Peyer's patch (tissue), 4 donors: ENCODE measurements around the gene HSF4. TPM values are rescaled to one million over a fixed set of nuclear protein-coding genes. Genes with fewer than 3 reads are reported as not detected.

Experiments
- DNase-seq, 3 donors: peaks; one replicate each; pipeline ENCODE4 v3.0.0-alpha.2; 2017 to 2019
- H3K27ac ChIP-seq, 4 donors: fragments of 200-600 bp; sonication (generic); one replicate each; pipeline ENCODE4 v1.5.1; 2016 to 2019
- H3K27me3 ChIP-seq, 2 donors: fragments of 200-600 bp; sonication (generic); one replicate each; pipeline ENCODE4 v1.5.1; 2019
- H3K36me3 ChIP-seq, 3 donors: fragments of 200-600 bp; sonication (generic); one replicate each; pipeline ENCODE4 v1.5.1; 2016 to 2019
- H3K4me1 ChIP-seq, 4 donors: fragments of 200-600 bp; sonication (generic); one replicate each; pipeline ENCODE4 v1.5.1; 2016 to 2019
- H3K4me3 ChIP-seq, 4 donors: fragments of 200-600 bp; sonication (generic); 1 replicate in 3 of 4; 2 replicates in 1 of 4; pipeline ENCODE4 v1.5.1; 2016 to 2019; ENCODE audit warnings: mild to moderate bottlenecking in 1 of 4
- H3K9me3 ChIP-seq, 4 donors: fragments of 200-600 bp; sonication (generic); one replicate each; pipeline ENCODE4 v1.5.1; 2016 to 2019; ENCODE audit warnings: mild to moderate bottlenecking in 1 of 4
- CTCF ChIP-seq, 6 experiments: fragments of 450-650 bp in 4 of 6; fragments of 200-600 bp in 2 of 6; sonication (generic) in 1 of 6; IDR thresholded peaks; one replicate each; pipeline ENCODE4 v1.5.1; 2017 to 2019; ENCODE audit warnings: antibody characterized with exemption in 6 of 6, mild to moderate bottlenecking in 3 of 6, moderate library complexity in 1 of 6
- POLR2A ChIP-seq, 2 donors: fragments of 450-650 bp; IDR thresholded peaks; one replicate each; pipeline ENCODE4 v1.5.1; 2017; ENCODE audit warnings: antibody characterized with exemption in 2 of 2, mild to moderate bottlenecking in 2 of 2, moderate library complexity in 2 of 2
- total RNA-seq, 4 donors: library from RNA; depleted of rRNA; stranded (reverse); fragments of >200 nt; gene quantifications; one replicate each; pipeline ENCODE4 v1.1.0, GENCODE V29; 2016

The HSF4 gene
- total RNA-seq, 4 donors from 2014 or later, result 15.6 to 140 (median 69.8) TPM

GRCh38 chr16:67206838-67207248 is 42.3 kb downstream of the HSF4 start:
- TF ChIP-seq POLR2A (IDR thresholded peaks at IDR 0.05) (no peak), CTCF (IDR thresholded peaks at IDR 0.05) (no peak)
- Histone ChIP-seq H3K4me3 (no peak overlapping the region), H3K27me3 (no peaks in the 10 kb centered on the region), H3K36me3 (peaks cover 0 to 24% (median 0%) of the 10 kb centered on the region in 3 donors), H3K4me1 (no peaks in the 10 kb centered on the region), H3K27ac (no peak overlapping the region), H3K9me3 (no peaks in the 10 kb centered on the region)
- no peak for DNase-seq

- no peaks in the 10 kb centered on the region for H3K9me3 ChIP-seq
- no peak overlapping the region for H3K4me3 ChIP-seq
- no peaks in the 10 kb centered on the region for H3K4me1 ChIP-seq
- H3K27ac ChIP-seq, result no peak overlapping the region
- TF ChIP-seq POLR2A (IDR thresholded peaks at IDR 0.05), result no peak
- TF ChIP-seq CTCF (IDR thresholded peaks at IDR 0.05), result no peak
- H3K36me3 ChIP-seq, result peaks cover 0 to 17% (median 0%) of the 10 kb centered on the region in 3 donors
- DNase-seq, result no peak
- H3K27me3 ChIP-seq, result no peaks in the 10 kb centered on the region
Observed at GRCh38 chr16:67207249-67208091, 42.9 kb downstream of the HSF4 start.

- Histone ChIP-seq H3K4me1 (no peaks in the 10 kb centered on the region), H3K27ac (no peak overlapping the region), H3K36me3 (peaks cover 0 to 9% (median 0%) of the 10 kb centered on the region in 3 donors), H3K27me3 (no peaks in the 10 kb centered on the region), H3K4me3 (no peak overlapping the region), H3K9me3 (no peaks in the 10 kb centered on the region)
- TF ChIP-seq CTCF (IDR thresholded peaks at IDR 0.05), result no peak
- no peak for TF ChIP-seq POLR2A (IDR thresholded peaks at IDR 0.05)
- DNase-seq, result no peak
Observed at GRCh38 chr16:67208154-67208896, 43.8 kb downstream of the HSF4 start.

GRCh38 chr16:67209565-67209964 is 45.0 kb downstream of the HSF4 start:
- Histone ChIP-seq H3K4me1 (peaks cover 0 to 9% (median 0%) of the 10 kb centered on the region in 4 donors), H3K4me3 (no peak overlapping the region), H3K9me3 (no peaks in the 10 kb centered on the region), H3K36me3 (no peaks in the 10 kb centered on the region), H3K27ac (no peak overlapping the region), H3K27me3 (no peaks in the 10 kb centered on the region)
- no peak for TF ChIP-seq POLR2A (IDR thresholded peaks at IDR 0.05)
- no peak for TF ChIP-seq CTCF (IDR thresholded peaks at IDR 0.05)
- no peak for DNase-seq

GRCh38 chr16:67210069-67210937 is 45.8 kb downstream of the HSF4 start:
- TF ChIP-seq POLR2A (IDR thresholded peaks at IDR 0.05) (no peak), CTCF (IDR thresholded peaks at IDR 0.05) (no peak)

More at GRCh38 chr16:67210069-67210937, 45.8 kb downstream of the HSF4 start:
- H3K4me3 ChIP-seq, result no peak overlapping the region
- H3K27ac ChIP-seq, result no peak overlapping the region
- peaks cover 0 to 9% (median 0%) of the 10 kb centered on the region in 4 donors for H3K4me1 ChIP-seq
- no peaks in the 10 kb centered on the region for H3K36me3 ChIP-seq
- H3K9me3 ChIP-seq, result no peaks in the 10 kb centered on the region
- DNase-seq, result no peak
- no peaks in the 10 kb centered on the region for H3K27me3 ChIP-seq
